RPMI7951 (cell line): ENCODE data around the gene DSP. TPM values are rescaled to one million over a fixed set of nuclear protein-coding genes. Genes with fewer than 3 reads are reported as not detected.

Experiments used
- DNase-seq: peaks from one replicate; pipeline ENCODE4 v3.0.0-alpha.2; 2012; ENCODE audit warnings: low read depth
- total RNA-seq: library from RNA; depleted of rRNA; stranded (reverse); fragments of >200 nt; shearing (Covaris generic); gene quantifications from 2 replicates; pipeline ENCODE4 v1.2.3, GENCODE V29; 2014

DSP gene
- total RNA-seq, 1 experiment from 2014 or later: under 0.01 TPM

GRCh38 chr6:7591770-7592169, 50.3 kb downstream of the DSP start:
- no peak for DNase-seq

GRCh38 chr6:7593229-7593628, 51.8 kb downstream of the DSP start:
- DNase-seq: no peak

- no peak for DNase-seq
These were observed 53.2 kb downstream of the DSP start for GRCh38 chr6:7594579-7595125.

GRCh38 chr6:7604003-7604402, 62.5 kb downstream of the DSP start:
- DNase-seq: no peak

- no peak for DNase-seq
These were observed 63.0 kb downstream of the DSP start for GRCh38 chr6:7604506-7604905.

GRCh38 chr6:7615611-7616383, 74.3 kb downstream of the DSP start:
- peak; percentile 56 for DNase-seq

- DNase-seq: peak; percentile 93
These were observed 76.6 kb downstream of the DSP start for GRCh38 chr6:7617801-7618764.

GRCh38 chr6:7621761-7622160, 80.3 kb downstream of the DSP start:
- DNase-seq: peak; percentile 31

- DNase-seq: peak; percentile 49
These were observed 83.6 kb downstream of the DSP start for GRCh38 chr6:7624796-7625710.

GRCh38 chr6:7628479-7628878, 87.0 kb downstream of the DSP start:
- DNase-seq: no peak

- DNase-seq: no peak
These were observed 87.4 kb downstream of the DSP start for GRCh38 chr6:7628909-7629308.

- no peak for DNase-seq
These were observed 87.8 kb downstream of the DSP start for GRCh38 chr6:7629321-7629720.

GRCh38 chr6:7630792-7631191, 89.3 kb downstream of the DSP start:
- DNase-seq: no peak

GRCh38 chr6:7631466-7631865, 90.0 kb downstream of the DSP start:
- DNase-seq: no peak

GRCh38 chr6:7632501-7633290, 91.2 kb downstream of the DSP start:
- DNase-seq: no peak

GRCh38 chr6:7633361-7633760, 91.9 kb downstream of the DSP start:
- DNase-seq: no peak

GRCh38 chr6:7636151-7636550, 94.7 kb downstream of the DSP start:
- no peak for DNase-seq
